Adrenal gland (tissue), 5 donors: ENCODE measurements around the gene CCDC142.

ENCODE experiments used
- CTCF ChIP-seq, 6 experiments: fragments of 450-650 bp in 4 of 6; fragments of 200-600 bp in 2 of 6; sonication (generic) in 1 of 6; IDR thresholded peaks; 1 replicate in 5 of 6; 2 replicates in 1 of 6; pipeline versions ENCODE4 v1.5.1 to v1.8.0; 2016 to 2021; ENCODE audit warnings: antibody characterized with exemption in 6 of 6, mild to moderate bottlenecking in 2 of 6, moderate library complexity in 1 of 6
- POLR2A ChIP-seq, 2 donors: fragments of 450-650 bp; IDR thresholded peaks; one replicate each; pipeline ENCODE4 v1.6.1; 2017; ENCODE audit warnings: antibody characterized with exemption in 2 of 2, mild to moderate bottlenecking in 2 of 2, moderate library complexity in 1 of 2
- donor health status: DM: no; HTN: no; CAD: no.

DNA sequence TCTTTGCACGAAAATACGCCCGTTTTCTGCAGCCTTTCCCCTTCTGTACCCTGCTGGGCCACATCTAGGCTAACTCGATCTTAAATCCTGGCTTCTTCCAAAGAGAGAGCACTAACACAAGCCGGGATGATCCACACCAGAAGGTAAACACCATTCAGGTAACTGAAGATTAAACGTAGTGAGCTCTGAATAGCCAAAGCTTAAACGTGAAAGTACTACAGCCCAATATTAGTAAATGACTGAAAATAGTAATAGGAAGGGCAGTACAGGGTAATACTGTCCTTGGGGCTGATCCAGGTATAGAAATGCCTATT lies 9.9 kb downstream of the CCDC142 start:
- TF ChIP-seq CTCF (IDR thresholded peaks at IDR 0.05) (no peak), POLR2A (IDR thresholded peaks at IDR 0.05) (no peak)
